Measurements from ENCODE around the gene MAST2. TPM values are rescaled to one million over a fixed set of nuclear protein-coding genes. Genes with fewer than 3 reads are reported as not detected.

Gene MAST2
- total RNA-seq, 1 experiment from 2014 or later, result 77.0 TPM

DNA sequence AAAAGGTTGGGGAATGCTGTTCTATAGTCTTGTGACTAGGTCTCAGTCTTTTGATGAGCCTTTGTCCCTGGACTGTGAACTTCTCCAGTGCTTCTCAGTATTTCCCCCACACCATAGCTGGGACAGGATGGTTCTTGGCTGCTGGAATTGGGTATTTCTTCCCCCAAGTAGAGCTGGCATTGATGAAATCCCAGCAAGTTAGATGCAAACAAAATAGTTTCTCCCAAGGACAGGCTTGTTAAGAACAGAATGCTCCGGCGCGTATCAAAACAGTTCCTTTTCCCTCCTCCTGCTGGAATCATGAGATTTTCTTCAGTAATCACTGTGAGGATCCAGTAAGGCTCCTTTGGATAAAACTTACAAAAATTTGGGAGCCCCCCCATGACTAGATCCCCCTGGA is 166.5 kb downstream of the MAST2 start:
- DNase-seq (ENCODE audit: low read depth, low spot score), result no peak
- no peak overlapping the region for H3K4me3 ChIP-seq (ENCODE audit: low read depth in 2 of 2, low read length in 2 of 2)
- intact Hi-C loops (cut with micrococcal nuclease; ENCODE audit: unreplicated experiment) (no loop called here), in situ Hi-C loops (cut with HindIII; ENCODE audit: low pct_unique_long_range_greater_than_20kb, low sequenced_read_pairs) (no loop called here)
- no peaks in the 10 kb centered on the region for H3K36me3 ChIP-seq (ENCODE audit: control insufficient read depth, insufficient read depth, low read length)
- POLR2A ChIA-PET, result no interaction called here
- no peaks in the 10 kb centered on the region for H3K9me3 ChIP-seq (ENCODE audit: control insufficient read depth, insufficient read depth, low read depth, low read length)
- no peaks in the 10 kb centered on the region for H3K27me3 ChIP-seq (ENCODE audit: control insufficient read depth, insufficient read depth, low read length)
- peak overlapping the region; percentile 41; the same call in 1 of the 2 replicates for H3K27ac ChIP-seq (ENCODE audit: low read length)
- no peaks in the 10 kb centered on the region for H3K4me1 ChIP-seq (ENCODE audit: control insufficient read depth, insufficient read depth, low read length)
- CTCF ChIA-PET, result no interaction called here
- TF ChIP-seq, protein P1, sequence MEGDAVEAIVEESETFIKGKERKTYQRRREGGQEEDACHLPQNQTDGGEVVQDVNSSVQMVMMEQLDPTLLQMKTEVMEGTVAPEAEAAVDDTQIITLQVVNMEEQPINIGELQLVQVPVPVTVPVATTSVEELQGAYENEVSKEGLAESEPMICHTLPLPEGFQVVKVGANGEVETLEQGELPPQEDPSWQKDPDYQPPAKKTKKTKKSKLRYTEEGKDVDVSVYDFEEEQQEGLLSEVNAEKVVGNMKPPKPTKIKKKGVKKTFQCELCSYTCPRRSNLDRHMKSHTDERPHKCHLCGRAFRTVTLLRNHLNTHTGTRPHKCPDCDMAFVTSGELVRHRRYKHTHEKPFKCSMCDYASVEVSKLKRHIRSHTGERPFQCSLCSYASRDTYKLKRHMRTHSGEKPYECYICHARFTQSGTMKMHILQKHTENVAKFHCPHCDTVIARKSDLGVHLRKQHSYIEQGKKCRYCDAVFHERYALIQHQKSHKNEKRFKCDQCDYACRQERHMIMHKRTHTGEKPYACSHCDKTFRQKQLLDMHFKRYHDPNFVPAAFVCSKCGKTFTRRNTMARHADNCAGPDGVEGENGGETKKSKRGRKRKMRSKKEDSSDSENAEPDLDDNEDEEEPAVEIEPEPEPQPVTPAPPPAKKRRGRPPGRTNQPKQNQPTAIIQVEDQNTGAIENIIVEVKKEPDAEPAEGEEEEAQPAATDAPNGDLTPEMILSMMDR (IDR thresholded peaks at IDR 0.05), result no peak
- no peak for TF ChIP-seq POLR2AphosphoS5 (IDR thresholded peaks at IDR 0.05; ENCODE audit: low read depth, low read length)
- TF ChIP-seq SIN3A (IDR thresholded peaks at IDR 0.05; ENCODE audit: borderline replicate concordance, insufficient read depth, low read depth, low read length), result no peak
- TF ChIP-seq TCF7L2 (IDR thresholded peaks at IDR 0.05; ENCODE audit: low read depth, low read length), result no peak
- TF ChIP-seq, protein P2, sequence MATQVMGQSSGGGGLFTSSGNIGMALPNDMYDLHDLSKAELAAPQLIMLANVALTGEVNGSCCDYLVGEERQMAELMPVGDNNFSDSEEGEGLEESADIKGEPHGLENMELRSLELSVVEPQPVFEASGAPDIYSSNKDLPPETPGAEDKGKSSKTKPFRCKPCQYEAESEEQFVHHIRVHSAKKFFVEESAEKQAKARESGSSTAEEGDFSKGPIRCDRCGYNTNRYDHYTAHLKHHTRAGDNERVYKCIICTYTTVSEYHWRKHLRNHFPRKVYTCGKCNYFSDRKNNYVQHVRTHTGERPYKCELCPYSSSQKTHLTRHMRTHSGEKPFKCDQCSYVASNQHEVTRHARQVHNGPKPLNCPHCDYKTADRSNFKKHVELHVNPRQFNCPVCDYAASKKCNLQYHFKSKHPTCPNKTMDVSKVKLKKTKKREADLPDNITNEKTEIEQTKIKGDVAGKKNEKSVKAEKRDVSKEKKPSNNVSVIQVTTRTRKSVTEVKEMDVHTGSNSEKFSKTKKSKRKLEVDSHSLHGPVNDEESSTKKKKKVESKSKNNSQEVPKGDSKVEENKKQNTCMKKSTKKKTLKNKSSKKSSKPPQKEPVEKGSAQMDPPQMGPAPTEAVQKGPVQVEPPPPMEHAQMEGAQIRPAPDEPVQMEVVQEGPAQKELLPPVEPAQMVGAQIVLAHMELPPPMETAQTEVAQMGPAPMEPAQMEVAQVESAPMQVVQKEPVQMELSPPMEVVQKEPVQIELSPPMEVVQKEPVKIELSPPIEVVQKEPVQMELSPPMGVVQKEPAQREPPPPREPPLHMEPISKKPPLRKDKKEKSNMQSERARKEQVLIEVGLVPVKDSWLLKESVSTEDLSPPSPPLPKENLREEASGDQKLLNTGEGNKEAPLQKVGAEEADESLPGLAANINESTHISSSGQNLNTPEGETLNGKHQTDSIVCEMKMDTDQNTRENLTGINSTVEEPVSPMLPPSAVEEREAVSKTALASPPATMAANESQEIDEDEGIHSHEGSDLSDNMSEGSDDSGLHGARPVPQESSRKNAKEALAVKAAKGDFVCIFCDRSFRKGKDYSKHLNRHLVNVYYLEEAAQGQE (IDR thresholded peaks at IDR 0.05; ENCODE audit: insufficient read depth in 1 of 2, low read depth in 2 of 2, low read length in 1 of 2), result no peak
- no peak for ATAC-seq
- BruUV-seq (replicated peaks), result no TSS peak

DNA sequence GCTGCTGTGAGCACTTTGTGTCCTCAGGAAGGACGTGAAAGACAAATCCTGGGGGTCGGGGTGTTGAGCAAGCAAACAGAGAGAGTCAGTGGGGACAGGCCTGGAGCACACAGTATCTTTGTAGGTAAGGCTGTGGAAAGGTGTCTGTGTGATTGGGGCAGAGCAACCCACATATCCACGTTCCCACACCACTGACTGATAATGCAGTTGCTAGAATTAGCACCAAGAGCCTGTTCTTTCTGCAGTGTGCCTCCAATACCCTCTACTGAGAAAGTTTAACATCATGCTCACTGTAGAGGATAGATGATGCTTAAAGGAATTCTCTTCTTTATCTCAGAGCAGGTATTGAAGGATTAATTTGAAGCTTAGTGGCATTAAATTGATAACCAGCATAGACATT is 167.9 kb downstream of the MAST2 start:
- no TSS peak for BruUV-seq (replicated peaks)
- intact Hi-C loops (cut with micrococcal nuclease; ENCODE audit: unreplicated experiment), result no loop called here

More for the DNA sequence above, 167.9 kb downstream of the MAST2 start:
- ChIA-PET POLR2A (interaction anchor here (0.6 kb wide), 1 partner anchor 276 kb away, joined by 17 read pairs; the partner anchor contains the start of gene RAD54L), CTCF (interaction anchor here (0.5 kb wide), 1 partner anchor 466 kb away, joined by 20 read pairs; no protein-coding TSS in a partner anchor)
- Histone ChIP-seq H3K4me3 (ENCODE audit: low read depth in 2 of 2, low read length in 2 of 2) (no peak overlapping the region), H3K27me3 (ENCODE audit: control insufficient read depth, insufficient read depth, low read length) (no peaks in the 10 kb centered on the region), H3K4me1 (ENCODE audit: control insufficient read depth, insufficient read depth, low read length) (no peaks in the 10 kb centered on the region), H3K9me3 (ENCODE audit: control insufficient read depth, insufficient read depth, low read depth, low read length) (no peaks in the 10 kb centered on the region), H3K27ac (ENCODE audit: low read length) (no peak overlapping the region), H3K36me3 (ENCODE audit: control insufficient read depth, insufficient read depth, low read length) (no peaks in the 10 kb centered on the region)
- in situ Hi-C loops (cut with HindIII; ENCODE audit: low pct_unique_long_range_greater_than_20kb, low sequenced_read_pairs), result no loop called here
- ATAC-seq (no peak), DNase-seq (ENCODE audit: low read depth, low spot score) (no peak)
- TF ChIP-seq, protein P1 (IDR thresholded peaks at IDR 0.05), result no peak
- no peak for TF ChIP-seq POLR2AphosphoS5 (IDR thresholded peaks at IDR 0.05; ENCODE audit: low read depth, low read length)
